Stimulated activated CD8-positive, alpha-beta memory T cell treated with anti-CD3 and anti-CD28 coated beads, Interleukin-12 subunit alpha, Interleukin-12 subunit beta, amount 100 ng/mL, for 4 hours (primary cell): Measurements from ENCODE around the gene RAG2.

Experiments used
- DNase-seq: peaks from one replicate; pipeline ENCODE4 v3.0.0-alpha.2; 2020; ENCODE audit warnings: low read depth

Gene RAG2

DNA sequence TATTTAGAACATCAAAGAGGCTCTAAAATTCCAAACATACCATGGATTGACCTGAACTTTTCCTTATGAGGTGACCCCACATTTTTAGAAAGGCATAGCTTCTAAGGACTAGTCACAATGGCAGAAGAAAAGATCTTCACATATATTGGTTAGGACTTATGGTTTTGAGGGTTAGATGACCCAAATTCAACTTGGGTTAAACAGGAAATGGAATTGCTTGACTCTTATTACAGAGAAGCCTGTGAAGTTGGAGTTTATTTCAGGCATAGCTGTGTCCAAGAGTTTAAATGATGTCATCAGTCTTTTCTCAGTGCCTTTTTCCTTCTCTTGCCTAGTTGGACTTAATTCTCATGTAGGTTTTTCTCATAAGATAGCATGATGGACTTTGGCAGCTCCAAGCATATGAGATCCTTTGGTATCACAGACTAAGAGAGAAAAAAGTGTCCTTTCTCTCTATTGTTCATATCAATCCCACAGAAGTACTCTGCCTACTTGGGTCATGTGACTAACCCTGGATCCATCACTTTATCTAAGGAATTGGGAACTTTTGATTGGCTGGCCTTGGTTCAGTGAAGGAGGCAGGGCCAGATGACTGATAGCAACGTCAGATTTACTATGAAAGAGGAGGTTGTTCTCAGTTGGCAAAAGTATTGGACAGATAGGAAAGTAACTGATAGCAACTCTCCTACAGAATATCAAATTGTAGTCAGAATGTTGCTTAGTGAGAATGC, 47.5 kb downstream of the RAG2 start:
- no peak for DNase-seq
